A204.1 (cell line): ENCODE measurements around the gene ACE.

Experiments
- FAIRE-seq: peaks from 2 replicates; lab custom pipeline; 2012; peaks lifted over from hg19 to GRCh38; lab: Jason Lieb, UNC

The ACE gene

DNA sequence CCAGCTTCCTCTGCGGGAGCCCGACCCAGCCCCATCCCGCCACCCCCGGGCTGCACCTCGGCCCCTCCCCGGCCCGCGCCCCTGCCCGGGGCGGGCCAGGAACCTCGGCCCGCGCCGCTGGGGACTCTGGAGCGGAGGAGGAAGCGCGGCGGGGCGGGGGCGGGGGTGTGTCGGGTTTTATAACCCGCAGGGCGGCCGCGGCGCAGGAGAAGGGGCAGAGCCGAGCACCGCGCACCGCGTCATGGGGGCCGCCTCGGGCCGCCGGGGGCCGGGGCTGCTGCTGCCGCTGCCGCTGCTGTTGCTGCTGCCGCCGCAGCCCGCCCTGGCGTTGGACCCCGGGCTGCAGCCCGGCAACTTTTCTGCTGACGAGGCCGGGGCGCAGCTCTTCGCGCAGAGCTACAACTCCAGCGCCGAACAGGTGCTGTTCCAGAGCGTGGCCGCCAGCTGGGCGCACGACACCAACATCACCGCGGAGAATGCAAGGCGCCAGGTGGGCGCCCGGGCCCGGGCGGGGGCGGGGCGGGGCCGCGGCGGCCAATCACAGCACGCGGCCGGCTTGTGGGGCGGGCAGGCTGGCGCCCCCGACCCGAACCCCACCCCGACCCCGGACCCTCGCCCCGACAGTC is at the start of gene ACE:
ACE (plus strand) TSS at position 208 of the 626 bp plus-strand sequence; CDS start at position 242, 34 bp downstream.
- no peak for FAIRE-seq

DNA sequence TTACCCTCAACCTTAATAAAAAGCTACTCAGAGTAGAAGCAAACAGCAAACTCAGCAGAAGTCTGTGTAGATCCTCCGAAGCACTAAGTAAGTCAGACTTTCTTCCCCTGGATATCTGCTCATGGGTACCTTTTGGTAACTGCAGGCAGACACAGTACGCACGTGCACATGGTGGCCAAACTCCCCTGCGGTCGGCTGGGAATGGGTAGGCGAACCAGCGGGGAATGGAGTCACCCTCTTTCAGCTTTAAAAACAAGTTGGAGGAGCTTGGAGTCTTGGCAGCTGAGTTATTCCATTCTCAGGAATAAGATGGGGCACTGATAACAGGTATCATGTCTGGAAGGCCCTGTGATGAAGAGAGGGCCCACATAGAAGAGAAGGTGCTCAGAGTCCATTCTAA is 47.1 kb upstream of the ACE start:
- FAIRE-seq, result no peak

GRCh38 chr17:63430223-63430622 is 46.6 kb upstream of the ACE start:
- no peak for FAIRE-seq

DNA sequence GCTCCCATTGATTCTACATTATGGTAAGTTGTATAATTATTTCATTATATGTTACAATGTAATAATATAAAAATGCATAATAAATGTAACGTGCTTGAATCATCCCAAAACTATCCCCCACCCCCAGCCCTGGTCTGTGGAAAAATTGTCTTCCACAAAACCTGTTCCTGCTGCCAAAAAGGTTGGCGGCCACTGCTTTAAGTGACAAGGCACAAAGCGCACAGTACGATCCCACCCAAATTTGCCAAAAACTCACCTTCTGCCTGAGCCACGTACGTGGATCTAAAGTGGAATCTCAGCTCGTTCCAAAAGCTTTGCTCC is 45.3 kb upstream of the ACE start:
- FAIRE-seq, result no peak

- FAIRE-seq, result no peak
These were observed 44.7 kb upstream of the ACE start for GRCh38 chr17:63431939-63432804.

DNA sequence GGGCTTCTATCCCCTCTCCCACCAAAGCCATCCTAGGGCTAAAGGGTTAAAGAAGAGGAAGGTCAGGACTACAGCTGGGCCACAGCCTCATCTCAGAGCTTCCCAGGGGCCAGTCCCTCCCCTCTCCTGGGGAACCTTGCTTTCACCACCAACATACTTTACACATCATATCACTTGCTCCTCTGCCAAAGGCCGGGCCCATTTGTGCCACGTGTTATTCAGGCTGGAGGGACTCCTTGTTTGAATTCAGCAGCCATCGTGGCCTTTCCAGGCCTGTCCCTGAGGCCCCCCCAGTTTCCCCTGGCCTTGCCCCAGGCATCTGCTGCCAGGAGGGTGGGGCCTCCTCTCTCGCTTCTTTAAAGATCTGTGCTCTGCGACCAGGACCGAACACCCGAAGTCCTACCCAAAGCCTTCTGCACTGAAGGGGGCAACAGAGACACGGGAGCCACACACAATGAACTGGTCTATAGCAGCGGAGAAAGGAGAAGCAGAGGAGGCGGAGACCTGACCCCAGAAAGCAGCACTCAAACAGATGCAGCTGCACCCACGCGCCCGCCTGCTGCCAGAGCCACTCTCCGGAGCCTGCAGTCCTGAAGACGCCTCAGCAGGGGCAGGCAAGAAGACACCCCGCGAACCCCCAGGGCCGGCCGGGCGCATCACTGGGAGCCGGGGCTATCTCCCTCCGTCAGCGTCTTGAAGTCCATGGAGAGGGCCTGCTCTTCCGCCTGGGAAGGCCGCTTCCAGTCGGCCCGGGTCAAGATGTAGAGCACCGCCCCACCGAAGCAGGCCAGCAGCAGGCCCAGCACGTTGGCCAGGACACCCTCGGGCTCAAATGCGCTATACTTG is 42.9 kb upstream of the ACE start:
- no peak for FAIRE-seq

DNA sequence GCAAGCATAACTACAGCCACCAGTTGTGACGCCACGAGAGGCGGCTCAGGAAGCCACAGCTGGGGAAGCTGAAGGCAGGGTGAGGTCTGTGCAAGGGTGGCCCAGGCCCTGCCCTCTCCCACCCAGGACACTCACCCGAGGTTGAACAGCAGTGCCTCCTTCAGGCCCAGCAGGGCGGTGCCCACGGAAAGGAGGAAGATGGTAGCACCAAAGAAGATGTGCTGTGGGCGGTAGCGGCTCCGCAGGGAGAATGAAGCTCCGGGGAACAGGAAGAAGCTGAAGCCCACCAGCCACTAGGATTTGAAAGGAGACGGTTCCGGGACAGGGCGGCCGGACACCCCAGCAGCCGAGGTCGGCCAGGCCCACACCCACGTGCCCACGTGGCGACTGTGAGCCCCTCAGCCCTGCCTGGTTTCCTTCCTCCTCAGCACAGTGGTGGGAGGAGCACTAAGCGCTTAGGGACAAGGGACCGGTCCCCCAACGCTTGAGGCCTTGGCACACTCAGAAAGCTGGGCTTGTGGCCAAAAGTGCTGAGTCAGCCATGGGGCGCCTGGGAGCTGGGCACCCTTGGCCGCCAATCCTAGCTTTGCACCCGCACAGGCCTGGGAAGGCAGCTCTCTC is 41.8 kb upstream of the ACE start:
- FAIRE-seq, result no peak

- FAIRE-seq, result no peak
These were observed 41.0 kb upstream of the ACE start for GRCh38 chr17:63435681-63436522.

DNA sequence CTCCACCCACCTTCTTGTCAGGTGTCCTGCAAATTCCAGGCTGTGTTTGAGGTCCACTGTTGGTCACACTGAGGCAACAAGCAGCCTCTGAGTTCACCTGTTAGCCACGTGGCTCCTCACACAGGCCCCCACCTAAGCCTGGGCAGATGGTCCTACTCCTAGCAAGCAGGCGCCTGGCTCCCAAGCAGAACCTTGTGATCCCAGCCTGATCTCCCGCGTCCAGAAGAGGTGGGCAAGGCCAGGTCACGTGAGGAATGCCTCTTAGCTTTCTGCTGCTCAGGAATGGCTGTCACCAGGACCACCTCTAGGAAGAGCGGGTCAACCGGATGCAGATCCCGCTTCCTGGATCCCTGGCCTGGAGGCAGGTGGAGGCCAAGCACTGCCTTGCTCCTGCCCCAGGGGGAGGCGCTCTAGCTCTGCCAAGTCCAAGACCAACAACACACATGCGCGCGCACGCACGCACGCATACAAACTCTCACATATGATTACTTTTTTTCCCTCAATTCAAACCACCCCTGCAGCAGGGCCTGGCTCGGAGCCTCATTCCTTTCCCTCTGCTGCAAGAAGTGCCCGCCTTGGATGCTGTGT is 40.2 kb upstream of the ACE start:
- FAIRE-seq, result no peak

- no peak for FAIRE-seq
These were observed 39.4 kb upstream of the ACE start for GRCh38 chr17:63437287-63438091.

DNA sequence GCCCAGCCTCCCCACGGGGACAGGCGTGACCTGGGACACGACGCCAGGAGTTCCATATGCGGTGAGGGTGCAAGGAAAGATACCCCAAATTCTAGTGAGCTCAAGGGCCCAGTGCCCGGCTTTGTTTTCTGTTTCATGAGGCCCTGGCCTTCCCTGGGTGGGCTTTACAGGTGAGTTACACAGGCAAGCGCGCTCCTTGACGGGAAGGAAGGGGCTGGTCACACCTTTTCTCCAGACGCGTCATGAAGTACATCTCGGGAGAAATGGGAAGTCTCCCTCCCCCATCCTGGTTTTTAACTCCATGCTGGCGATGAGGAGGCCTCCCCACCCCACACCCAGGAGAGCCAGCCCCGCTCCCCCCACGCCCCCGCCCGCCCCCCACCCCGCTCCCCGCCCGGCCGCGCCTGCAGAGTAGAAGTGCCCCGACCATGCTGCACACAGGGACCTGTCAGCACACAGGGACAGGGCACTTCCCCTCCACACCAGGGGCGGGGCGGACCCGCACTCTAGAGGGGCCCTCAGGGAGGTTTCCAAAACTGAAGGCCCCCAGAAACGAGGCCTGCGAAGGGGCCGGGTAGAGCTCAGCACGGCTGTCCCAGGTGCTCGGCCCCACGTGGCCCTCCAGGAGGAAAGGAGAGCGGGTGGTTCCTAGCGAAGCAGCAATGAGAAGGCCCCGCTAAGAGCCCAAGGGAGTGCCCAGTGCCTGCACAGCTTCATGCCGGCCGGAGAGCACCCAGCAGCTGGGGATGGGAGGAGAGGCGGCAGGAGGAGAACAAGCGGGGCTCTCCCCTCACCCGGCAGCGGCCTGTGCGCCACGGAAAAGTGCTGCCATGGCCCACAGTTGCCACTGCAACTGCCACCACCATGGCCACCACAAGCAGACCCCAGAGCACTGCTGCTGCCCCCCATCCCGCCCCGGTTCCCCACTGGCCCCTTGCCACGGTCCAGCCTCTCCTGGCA is 38.5 kb upstream of the ACE start:
- FAIRE-seq, result no peak

- no peak for FAIRE-seq
These were observed 37.2 kb upstream of the ACE start for GRCh38 chr17:63439687-63440086.

- FAIRE-seq, result no peak
These were observed 36.6 kb upstream of the ACE start for GRCh38 chr17:63440127-63440769.

DNA sequence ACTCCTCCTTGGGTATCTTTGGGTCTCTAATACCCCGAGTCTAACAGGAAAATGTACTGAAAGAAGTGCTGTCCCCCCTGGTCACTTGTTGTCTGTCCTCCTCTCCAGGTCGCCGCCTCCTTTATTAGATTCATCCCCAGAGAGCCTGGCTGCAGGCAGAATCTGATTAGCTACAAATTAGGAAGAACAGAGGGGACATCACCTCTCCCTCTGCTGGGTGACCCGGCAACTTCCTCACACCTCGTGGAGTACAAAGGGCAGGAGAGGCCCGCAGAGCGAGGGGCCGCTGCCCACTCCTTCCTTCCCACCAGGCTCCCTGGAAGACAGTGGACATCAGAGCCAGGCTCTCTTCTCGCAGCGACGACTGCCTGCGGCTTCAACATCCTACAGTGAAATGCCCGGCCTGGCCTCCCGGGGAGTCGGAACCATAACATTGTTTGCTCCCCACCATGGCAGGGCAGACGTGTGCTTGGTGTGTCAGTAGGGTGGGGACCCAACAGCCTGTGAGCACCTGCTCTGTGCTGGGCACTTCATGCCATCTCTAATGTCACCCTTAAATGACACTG is 36.0 kb upstream of the ACE start:
- FAIRE-seq, result no peak

DNA sequence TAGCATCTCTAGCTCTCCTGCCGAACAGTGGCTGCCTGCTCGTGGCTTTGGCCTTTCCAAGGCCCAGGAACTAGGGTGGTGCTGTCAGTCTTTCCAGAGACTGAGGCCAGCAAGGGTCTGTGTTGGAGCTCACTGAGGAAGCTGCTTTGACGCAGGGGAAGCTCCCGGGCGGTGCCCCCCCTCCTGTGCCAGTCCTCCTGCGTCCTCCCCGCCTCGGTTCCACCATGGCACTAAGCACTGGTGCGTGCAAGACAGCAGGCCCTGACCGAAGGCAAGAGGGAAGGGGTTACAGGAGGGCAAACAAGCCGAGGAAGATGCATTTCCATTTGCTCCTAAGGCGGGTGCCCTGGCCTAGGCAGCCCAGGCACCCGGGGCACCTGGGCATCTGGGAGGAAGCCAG is 35.2 kb upstream of the ACE start:
- FAIRE-seq, result no peak

- FAIRE-seq, result no peak
These were observed 34.8 kb upstream of the ACE start for GRCh38 chr17:63442074-63442473.

GRCh38 chr17:63442549-63443035 is 34.3 kb upstream of the ACE start:
- no peak for FAIRE-seq

- FAIRE-seq, result no peak
These were observed 33.8 kb upstream of the ACE start for GRCh38 chr17:63443053-63443452.
